Liver (tissue), 3 donors: Measurements from ENCODE around the gene AMN1.

Experiments used
- ATF3 ChIP-seq: IDR thresholded peaks from 2 replicates; pipeline ENCODE4 v1.6.1; 2016; ENCODE audit warnings: antibody characterized with exemption
- CTCF ChIP-seq: fragments of 150-350 bp; IDR thresholded peaks from 2 replicates; pipeline ENCODE4 v1.5.1; 2017; ENCODE audit warnings: improper control_type of control experiment, low read depth, low read length; ENCODE audit not compliant: missing input control
- EGR1 ChIP-seq, 2 donors: IDR thresholded peaks; 2 replicates each; pipeline ENCODE4 v1.6.1; 2016 to 2018; ENCODE audit warnings: antibody characterized with exemption in 2 of 2, low read depth in 2 of 2
- GABPA ChIP-seq, 2 donors: IDR thresholded peaks in 1 of 2; conservative IDR thresholded peaks in 1 of 2; 2 replicates each; pipeline ENCODE4 v1.6.1; 2016; ENCODE audit warnings: antibody characterized with exemption in 2 of 2, mild to moderate bottlenecking in 1 of 2, moderate library complexity in 1 of 2
- REST ChIP-seq: IDR thresholded peaks from 2 replicates; pipeline ENCODE4 v1.6.1; 2016; ENCODE audit warnings: antibody characterized with exemption, mild to moderate bottlenecking
- SP1 ChIP-seq: IDR thresholded peaks from 2 replicates; pipeline ENCODE4 v1.6.1; 2018; ENCODE audit warnings: antibody characterized with exemption, mild to moderate bottlenecking
- TAF1 ChIP-seq: conservative IDR thresholded peaks from 2 replicates; pipeline ENCODE4 v1.6.1; 2016; ENCODE audit warnings: antibody characterized with exemption, mild to moderate bottlenecking
- YY1 ChIP-seq: IDR thresholded peaks from 2 replicates; pipeline ENCODE4 v1.6.1; 2016; ENCODE audit warnings: antibody characterized with exemption, mild to moderate bottlenecking
- donor health status: healthy.
- donor health status: healthy.

GRCh38 chr12:31773867-31774266 lies 45.0 kb upstream of the AMN1 start:
- TF ChIP-seq TAF1 (no peak), EGR1 (IDR thresholded peaks at IDR 0.05; ENCODE audit: low read depth in 2 of 2) (no peak), REST (no peak), CTCF (no peak), ATF3 (no peak), YY1 (no peak), SP1 (no peak), GABPA (IDR thresholded peaks at IDR 0.05 in 1 of 2, conservative IDR thresholded peaks at IDR 0.05 in 1 of 2) (no peak)
